CD14-positive monocyte (primary cell): ENCODE results near the gene ALPK3. TPM values are rescaled to one million over a fixed set of nuclear protein-coding genes. Genes with fewer than 3 reads are reported as not detected.

Source experiments
- DNase-seq, 3 donors: peaks; one replicate each; pipeline ENCODE4 v3.0.0-alpha.2; 2011 to 2022
- H2AFZ ChIP-seq: 2 replicates; pipeline ENCODE4 v1.6.0; 2012; ENCODE audit warnings: mild to moderate bottlenecking, low read depth, low read length, inconsistent platforms; ENCODE audit not compliant: insufficient read depth, poor library complexity, severe bottlenecking
- H3K27ac ChIP-seq, 2 donors: 1 replicate in 1 of 2; 2 replicates in 1 of 2; pipeline ENCODE4 v1.5.1; 2012 to 2013; ENCODE audit warnings: low read length in 2 of 2, control low read depth in 1 of 2, inconsistent platforms in 1 of 2, low read depth in 1 of 2, mild to moderate bottlenecking in 1 of 2
- H3K27me3 ChIP-seq, 2 donors: one replicate each; pipeline versions ENCODE4 v1.6.0 to v1.6.1; 2011 to 2013; ENCODE audit warnings: low read length in 2 of 2; ENCODE audit not compliant: control insufficient read depth in 2 of 2, insufficient read depth in 2 of 2
- H3K36me3 ChIP-seq, 2 donors: replicated peaks in 1 of 2; 1 replicate in 1 of 2; 2 replicates in 1 of 2; pipeline versions ENCODE4 v1.5.1 to v1.6.1; 2012 to 2013; ENCODE audit warnings: low read length in 2 of 2, control low read depth in 1 of 2, inconsistent platforms in 1 of 2, mild to moderate bottlenecking in 1 of 2; ENCODE audit not compliant: insufficient read depth in 2 of 2, control insufficient read depth in 1 of 2
- H3K4me1 ChIP-seq, 2 donors: 1 replicate in 1 of 2; 2 replicates in 1 of 2; pipeline versions ENCODE4 v1.5.1 to v1.6.1; 2012 to 2013; ENCODE audit warnings: low read length in 2 of 2, control low read depth in 1 of 2, inconsistent platforms in 1 of 2, mild to moderate bottlenecking in 1 of 2, moderate library complexity in 1 of 2; ENCODE audit not compliant: insufficient read depth in 2 of 2, control insufficient read depth in 1 of 2
- H3K4me2 ChIP-seq: replicated peaks from 2 replicates; pipeline ENCODE3; 2012; ENCODE audit warnings: low read length, moderate library complexity, mild to moderate bottlenecking; ENCODE audit not compliant: poor library complexity, severe bottlenecking; ENCODE audit errors: extremely low read depth
- H3K4me3 ChIP-seq, 3 experiments: fragments of 200-600 bp in 1 of 3; sonication (generic) in 1 of 3; replicated peaks in 1 of 3; 1 replicate in 2 of 3; 2 replicates in 1 of 3; pipeline ENCODE4 v1.5.1; 2011 to 2013; ENCODE audit warnings: low read length in 3 of 3, mild to moderate bottlenecking in 3 of 3, control low read depth in 2 of 3, low read depth in 2 of 3, inconsistent platforms in 1 of 3, moderate library complexity in 1 of 3
- H3K79me2 ChIP-seq: 2 replicates; pipeline ENCODE4 v1.6.0; 2012; ENCODE audit warnings: mild to moderate bottlenecking, control low read depth, inconsistent platforms, low read length, moderate library complexity; ENCODE audit not compliant: insufficient read depth
- H3K9ac ChIP-seq: 2 replicates; pipeline ENCODE4 v1.6.0; 2017; ENCODE audit warnings: low read length, mild to moderate bottlenecking; ENCODE audit not compliant: insufficient read depth, poor library complexity, severe bottlenecking
- H3K9me3 ChIP-seq, 2 donors: replicated peaks in 1 of 2; 1 replicate in 1 of 2; 2 replicates in 1 of 2; pipeline versions ENCODE4 v1.5.1 to v1.6.1; 2012 to 2013; ENCODE audit warnings: low read length in 2 of 2, control low read depth in 1 of 2; ENCODE audit not compliant: control insufficient read depth in 1 of 2, insufficient read depth in 1 of 2
- H4K20me1 ChIP-seq: 2 replicates; pipeline ENCODE4 v1.6.0; 2012; ENCODE audit warnings: mild to moderate bottlenecking, low read length, control low read depth, moderate library complexity; ENCODE audit not compliant: insufficient read depth
- H3K27ac Mint-ChIP-seq, 7 donors: one replicate each; pipeline ENCODE4 v1.8.0; 2020; ENCODE audit warnings: mild to moderate bottlenecking in 7 of 7, mixed read lengths in 7 of 7, moderate library complexity in 6 of 7, inconsistent platforms in 2 of 7
- H3K27me3 Mint-ChIP-seq, 3 donors: one replicate each; pipeline ENCODE4 v1.8.0; 2021 to 2022; ENCODE audit warnings: low read depth in 3 of 3, mild to moderate bottlenecking in 3 of 3, mixed read lengths in 3 of 3, moderate library complexity in 3 of 3, inconsistent platforms in 1 of 3
- H3K36me3 Mint-ChIP-seq, 2 donors: one replicate each; pipeline ENCODE4 v1.8.0; 2020; ENCODE audit warnings: mixed read lengths in 2 of 2, inconsistent platforms in 1 of 2, mild to moderate bottlenecking in 1 of 2
- H3K4me1 Mint-ChIP-seq: one replicate; pipeline ENCODE4 v1.8.0; 2020; ENCODE audit warnings: mild to moderate bottlenecking, mixed read lengths
- H3K4me3 Mint-ChIP-seq, 2 donors: one replicate each; pipeline ENCODE4 v1.8.0; 2020; ENCODE audit warnings: mild to moderate bottlenecking in 2 of 2, mixed read lengths in 2 of 2, moderate library complexity in 1 of 2
- H3K9me3 Mint-ChIP-seq, 7 donors: one replicate each; pipeline ENCODE4 v1.8.0; 2020 to 2022; ENCODE audit warnings: mixed read lengths in 7 of 7, mild to moderate bottlenecking in 6 of 7, moderate library complexity in 6 of 7, inconsistent platforms in 2 of 7
- CTCF ChIP-seq: fragments of 200-600 bp; IDR thresholded peaks from one replicate; pipeline ENCODE4 v1.8.0; 2022; ENCODE audit warnings: antibody characterized with exemption, mild to moderate bottlenecking
- WGBS: methylation state at CpG from one replicate; pipeline ENCODE4 v1.1.5; 2013; ENCODE audit warnings: missing lambda C conversion rate; ENCODE audit not compliant: insufficient coverage; 5-methylcytosine and 5-hydroxymethylcytosine counted together
- intact Hi-C, 2 donors: fragments of 100-400 bp; cut with micrococcal nuclease; formaldehyde crosslinking; loops; one replicate each; pipeline versions ENCODE4 v1.15.0 to v1.15.1; 2023
- polyA plus RNA-seq, 3 donors: library from polyadenylated mRNA; depleted of rRNA in 1 of 3; unstranded in 2 of 3; stranded (reverse) in 1 of 3; fragments of 300-500 nt in 2 of 3; fragments of >200 nt in 1 of 3; fragmentation: Illumina TruSeq in 2 of 3; gene quantifications; 1 replicate in 2 of 3; 2 replicates in 1 of 3; pipeline ENCODE4 v1.2.3, GENCODE V29; 2012 to 2021

The ALPK3 gene
- polyA plus RNA-seq, 3 donors = 0.02 to 0.12 TPM; not detected in 1

DNA sequence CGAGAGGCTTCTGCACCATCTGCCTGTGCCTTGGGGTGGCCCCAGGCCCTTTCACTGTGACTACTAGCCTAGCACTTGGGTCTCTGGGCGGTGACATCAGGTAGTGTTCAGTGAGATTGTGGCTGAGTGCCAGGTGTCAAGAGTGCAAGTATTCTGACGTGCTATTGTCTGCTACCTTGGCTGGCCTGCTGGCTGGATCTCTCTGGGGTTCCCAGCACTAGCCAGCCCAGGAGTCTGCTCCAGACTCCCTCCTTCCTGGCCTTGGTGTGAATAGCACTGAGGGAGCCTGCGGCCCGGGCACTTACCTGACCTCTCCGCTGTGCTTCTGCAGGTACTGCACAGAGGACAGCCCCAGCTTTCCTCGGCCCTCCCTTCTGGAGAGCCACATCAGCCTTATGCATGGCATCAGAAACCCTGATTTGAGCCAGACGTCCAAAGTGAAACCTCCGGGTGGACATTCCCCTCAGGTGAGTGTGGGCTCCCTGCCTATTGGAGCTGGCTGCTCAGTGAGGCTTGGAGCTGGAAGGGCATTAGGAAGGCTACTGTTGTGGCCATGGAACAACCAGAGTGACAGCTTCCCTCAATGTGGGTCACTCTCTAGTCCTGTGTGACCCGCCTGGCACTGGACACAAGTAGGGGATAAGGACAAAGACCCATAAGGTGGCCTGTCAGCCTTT lies 17.5 kb upstream of the ALPK3 start:
- no peaks in the 10 kb centered on the region for H3K4me1 ChIP-seq
- no peaks in the 10 kb centered on the region for H3K9me3 ChIP-seq
- TF ChIP-seq CTCF = no peak
- H3K36me3 ChIP-seq = peaks cover 83 to 95% of the 10 kb centered on the region in 2 donors
- peaks cover 32% of the 10 kb centered on the region for H3K79me2 ChIP-seq
- no peaks in the 10 kb centered on the region for H3K27me3 ChIP-seq
- peak overlapping the region in 1 of 7 donors; percentile 64 for H3K27ac Mint-ChIP-seq
- H3K27me3 Mint-ChIP-seq = no peaks in the 10 kb centered on the region
- H3K4me3 ChIP-seq = no peak overlapping the region
- no peak for DNase-seq
- H3K9ac ChIP-seq = no peak overlapping the region
- H3K36me3 Mint-ChIP-seq = peaks cover 81 to 93% of the 10 kb centered on the region in 2 donors
- no peak overlapping the region for H3K4me2 ChIP-seq
- H3K9me3 Mint-ChIP-seq = no peaks in the 10 kb centered on the region
- H2AFZ ChIP-seq = no peak overlapping the region
- no peak overlapping the region for H3K27ac ChIP-seq
- H3K4me3 Mint-ChIP-seq = no peak overlapping the region
- intact Hi-C loops = no loop called here
- WGBS = 97% methylated on average over 9 of the region's 10 CpGs
- no peaks in the 10 kb centered on the region for H3K4me1 Mint-ChIP-seq
- H4K20me1 ChIP-seq = peaks cover 85% of the 10 kb centered on the region

DNA sequence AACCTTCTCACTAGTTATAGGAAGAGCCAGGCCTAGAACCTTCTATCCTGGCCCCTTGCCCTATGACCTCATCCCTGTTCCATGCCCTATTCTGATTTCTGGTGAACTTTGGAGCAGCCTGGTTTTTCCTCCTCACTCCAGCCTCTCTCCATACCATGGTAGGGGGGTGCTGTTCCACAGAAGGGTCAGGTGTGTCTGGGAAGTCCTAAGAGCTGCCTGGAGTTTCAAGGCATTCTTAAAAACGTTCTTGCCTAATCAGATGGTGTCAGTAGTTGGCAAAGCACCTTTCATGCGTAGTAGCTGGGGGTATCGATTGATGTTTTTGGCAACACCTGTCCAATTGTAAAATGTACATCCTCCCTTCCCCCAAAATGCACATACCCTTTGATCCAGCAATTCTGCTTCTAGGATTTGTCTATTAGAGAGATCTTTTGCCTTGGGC lies 16.8 kb upstream of the ALPK3 start:
- WGBS = no CpG with 5 or more reads among the region's 3 CpGs
- peak overlapping the region in 2 of 7 donors; percentile 70 to 71 for H3K27ac Mint-ChIP-seq

More for the DNA sequence above, 16.8 kb upstream of the ALPK3 start:
- intact Hi-C loops = no loop called here
- Histone ChIP-seq H3K9me3 (no peaks in the 10 kb centered on the region), H3K79me2 (peaks cover 26% of the 10 kb centered on the region), H3K4me1 (no peaks in the 10 kb centered on the region), H3K27me3 (no peaks in the 10 kb centered on the region), H3K27ac (no peak overlapping the region), H3K9ac (no peak overlapping the region), H3K4me2 (no peak overlapping the region), H3K4me3 (no peak overlapping the region), H2AFZ (no peak overlapping the region), H4K20me1 (peaks cover 87% of the 10 kb centered on the region), H3K36me3 (peaks cover 86 to 97% of the 10 kb centered on the region in 2 donors)
- Mint-ChIP-seq H3K4me1 (no peaks in the 10 kb centered on the region), H3K27me3 (no peaks in the 10 kb centered on the region), H3K4me3 (no peak overlapping the region), H3K9me3 (no peaks in the 10 kb centered on the region), H3K36me3 (peaks cover 84 to 97% of the 10 kb centered on the region in 2 donors)
- no peak for DNase-seq
- TF ChIP-seq CTCF = no peak
